ENCODE results near the gene BMAL1. TPM values are rescaled to one million over a fixed set of nuclear protein-coding genes. Genes with fewer than 3 reads are reported as not detected.

The BMAL1 gene
- total RNA-seq, 1 donor from 2014 or later = 36.6 TPM

GRCh38 chr11:13283636-13284035, 6.0 kb downstream of the BMAL1 start:
- FAIRE-seq (no peak), DNase-seq (ENCODE audit: low read depth) (no peak)
- TF ChIP-seq, protein P1, sequence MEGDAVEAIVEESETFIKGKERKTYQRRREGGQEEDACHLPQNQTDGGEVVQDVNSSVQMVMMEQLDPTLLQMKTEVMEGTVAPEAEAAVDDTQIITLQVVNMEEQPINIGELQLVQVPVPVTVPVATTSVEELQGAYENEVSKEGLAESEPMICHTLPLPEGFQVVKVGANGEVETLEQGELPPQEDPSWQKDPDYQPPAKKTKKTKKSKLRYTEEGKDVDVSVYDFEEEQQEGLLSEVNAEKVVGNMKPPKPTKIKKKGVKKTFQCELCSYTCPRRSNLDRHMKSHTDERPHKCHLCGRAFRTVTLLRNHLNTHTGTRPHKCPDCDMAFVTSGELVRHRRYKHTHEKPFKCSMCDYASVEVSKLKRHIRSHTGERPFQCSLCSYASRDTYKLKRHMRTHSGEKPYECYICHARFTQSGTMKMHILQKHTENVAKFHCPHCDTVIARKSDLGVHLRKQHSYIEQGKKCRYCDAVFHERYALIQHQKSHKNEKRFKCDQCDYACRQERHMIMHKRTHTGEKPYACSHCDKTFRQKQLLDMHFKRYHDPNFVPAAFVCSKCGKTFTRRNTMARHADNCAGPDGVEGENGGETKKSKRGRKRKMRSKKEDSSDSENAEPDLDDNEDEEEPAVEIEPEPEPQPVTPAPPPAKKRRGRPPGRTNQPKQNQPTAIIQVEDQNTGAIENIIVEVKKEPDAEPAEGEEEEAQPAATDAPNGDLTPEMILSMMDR (IDR thresholded peaks at IDR 0.05; ENCODE audit: insufficient read depth, low read length, severe bottlenecking) = no peak
- H3K36me3 ChIP-seq (ENCODE audit: control insufficient read depth, insufficient read depth, low read length) = no peaks in the 10 kb centered on the region
- H3K27me3 ChIP-seq (ENCODE audit: control insufficient read depth, insufficient read depth, low read length) = no peaks in the 10 kb centered on the region
- no peak overlapping the region for H3K4me3 ChIP-seq (ENCODE audit: low read depth, low read length)

- TF ChIP-seq, protein P1 (IDR thresholded peaks at IDR 0.05; ENCODE audit: insufficient read depth, low read length, severe bottlenecking) = no peak
- DNase-seq (ENCODE audit: low read depth) (no peak), FAIRE-seq (no peak)
- Histone ChIP-seq H3K27me3 (ENCODE audit: control insufficient read depth, insufficient read depth, low read length) (no peaks in the 10 kb centered on the region), H3K36me3 (ENCODE audit: control insufficient read depth, insufficient read depth, low read length) (no peaks in the 10 kb centered on the region), H3K4me3 (ENCODE audit: low read depth, low read length) (no peak overlapping the region)
Observed at GRCh38 chr11:13284776-13285588, 7.4 kb downstream of the BMAL1 start.

DNA sequence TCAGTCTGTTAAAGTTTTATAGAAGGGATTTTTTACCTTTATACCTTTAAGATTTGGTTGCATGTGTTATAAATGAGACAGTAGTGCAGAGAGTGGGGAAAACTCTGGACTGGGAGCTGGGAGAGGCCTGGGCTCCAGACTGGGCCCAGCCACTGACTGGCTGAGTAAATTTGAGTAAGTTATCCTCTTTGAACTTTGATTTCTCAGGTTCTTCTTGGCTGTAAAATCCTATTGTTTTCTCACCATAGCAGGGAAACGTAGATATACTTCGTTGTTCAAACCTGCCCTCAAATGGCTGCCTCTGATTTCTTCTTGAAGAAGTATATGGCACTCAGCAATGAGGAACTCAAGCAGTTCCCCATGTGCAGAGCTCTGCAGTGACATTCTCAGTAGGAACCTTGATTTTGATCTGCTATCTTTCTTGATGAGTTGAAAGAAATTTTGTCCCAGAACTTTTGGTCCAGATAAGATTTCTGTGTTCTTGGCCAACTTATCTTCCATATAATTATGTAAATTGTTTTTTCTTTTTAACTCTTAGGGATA, 8.8 kb downstream of the BMAL1 start:
- Histone ChIP-seq H3K27me3 (ENCODE audit: control insufficient read depth, insufficient read depth, low read length) (no peaks in the 10 kb centered on the region), H3K36me3 (ENCODE audit: control insufficient read depth, insufficient read depth, low read length) (no peaks in the 10 kb centered on the region), H3K4me3 (ENCODE audit: low read depth, low read length) (no peak overlapping the region)
- DNase-seq (ENCODE audit: low read depth) (no peak), FAIRE-seq (no peak)
- TF ChIP-seq, protein P1 (IDR thresholded peaks at IDR 0.05; ENCODE audit: insufficient read depth, low read length, severe bottlenecking) = no peak

DNA sequence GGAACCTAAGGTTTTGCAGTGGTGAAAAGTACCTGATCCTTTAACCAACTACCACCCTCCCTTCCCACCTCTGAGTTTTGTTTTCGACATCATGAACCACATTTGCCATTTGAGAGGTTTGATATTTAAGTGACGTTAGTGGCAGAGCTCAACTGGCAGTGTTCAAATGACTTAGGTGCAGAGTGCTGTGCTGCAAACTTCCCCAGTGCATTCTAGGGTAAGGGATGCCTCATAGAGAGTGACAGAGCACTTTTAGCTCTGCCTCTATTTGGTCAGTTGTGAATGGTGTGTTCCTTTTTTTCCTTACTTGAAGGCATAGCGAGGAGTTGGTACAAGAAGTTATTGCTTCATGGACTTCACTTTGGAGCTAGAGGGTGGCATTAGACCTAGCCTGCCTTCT, 9.4 kb downstream of the BMAL1 start:
- Histone ChIP-seq H3K4me3 (ENCODE audit: low read depth, low read length) (no peak overlapping the region), H3K36me3 (ENCODE audit: control insufficient read depth, insufficient read depth, low read length) (no peaks in the 10 kb centered on the region), H3K27me3 (ENCODE audit: control insufficient read depth, insufficient read depth, low read length) (no peaks in the 10 kb centered on the region)
- TF ChIP-seq, protein P1 (IDR thresholded peaks at IDR 0.05; ENCODE audit: insufficient read depth, low read length, severe bottlenecking) = no peak
- FAIRE-seq (no peak), DNase-seq (ENCODE audit: low read depth) (no peak)

DNA sequence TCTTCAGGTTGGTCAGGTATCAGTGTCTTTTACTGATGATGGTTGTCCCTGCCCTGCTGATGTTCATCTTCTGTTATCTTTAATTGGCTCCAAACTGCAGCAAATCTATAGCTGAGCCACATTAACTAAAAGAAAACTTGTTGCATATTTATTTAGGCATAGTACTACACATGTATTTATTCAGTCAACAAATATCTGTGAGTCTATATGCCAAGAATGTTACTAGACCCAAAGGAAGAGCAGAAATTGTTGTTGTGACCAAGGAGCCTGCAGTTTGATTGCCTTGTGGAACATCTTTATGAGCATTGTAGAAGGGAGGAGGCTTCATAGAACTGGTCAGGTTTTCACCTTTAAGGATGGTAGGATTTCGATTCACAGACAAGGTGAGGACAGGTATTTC, 10.1 kb downstream of the BMAL1 start:
- DNase-seq (ENCODE audit: low read depth) = no peak
- H3K36me3 ChIP-seq (ENCODE audit: control insufficient read depth, insufficient read depth, low read length) = no peaks in the 10 kb centered on the region
- TF ChIP-seq, protein P1 (IDR thresholded peaks at IDR 0.05; ENCODE audit: insufficient read depth, low read length, severe bottlenecking) = no peak
- FAIRE-seq = no peak
- no peak overlapping the region for H3K4me3 ChIP-seq (ENCODE audit: low read depth, low read length)
- no peaks in the 10 kb centered on the region for H3K27me3 ChIP-seq (ENCODE audit: control insufficient read depth, insufficient read depth, low read length)

Measured in bronchial epithelial cell (primary cell).